ENCODE data around the gene RPL10. TPM values are rescaled to one million over a fixed set of nuclear protein-coding genes. Genes with fewer than 3 reads are reported as not detected.

Gene RPL10
- total and polyA plus RNA-seq, 2 donors, result 3,691 to 5,631 TPM

DNA sequence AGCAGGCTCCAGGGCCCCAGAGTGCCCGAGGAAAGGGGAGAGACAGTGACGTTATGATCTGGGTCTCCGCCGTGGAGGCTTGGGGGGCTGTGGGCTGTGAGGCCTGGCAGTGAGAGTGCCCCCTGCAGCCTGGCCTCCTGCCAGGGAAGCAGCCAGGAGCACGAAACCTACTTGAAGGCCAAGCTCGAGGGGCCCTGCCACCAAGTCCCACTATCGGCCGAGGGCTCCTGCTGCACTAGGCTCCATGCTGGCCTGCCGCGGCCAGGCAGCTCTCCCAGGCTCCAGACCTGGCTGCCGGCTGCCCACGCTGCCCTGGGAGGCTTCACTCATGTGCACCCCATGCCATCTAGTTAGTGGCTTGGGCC lies 42.4 kb upstream of the RPL10 start:
- no peak overlapping the region for H3K27ac ChIP-seq (ENCODE audit: low read depth)
- 52% methylated on average over 12 of the region's 12 CpGs for WGBS
- DNase-seq (ENCODE audit: extremely low spot score), result no peak
- peaks cover 6% of the 10 kb centered on the region for H3K36me3 ChIP-seq (ENCODE audit: insufficient read depth)
- H3K4me1 ChIP-seq (ENCODE audit: insufficient read depth), result no peaks in the 10 kb centered on the region
- no peak overlapping the region for H3K4me3 ChIP-seq (ENCODE audit: low read depth, low read length)

DNA sequence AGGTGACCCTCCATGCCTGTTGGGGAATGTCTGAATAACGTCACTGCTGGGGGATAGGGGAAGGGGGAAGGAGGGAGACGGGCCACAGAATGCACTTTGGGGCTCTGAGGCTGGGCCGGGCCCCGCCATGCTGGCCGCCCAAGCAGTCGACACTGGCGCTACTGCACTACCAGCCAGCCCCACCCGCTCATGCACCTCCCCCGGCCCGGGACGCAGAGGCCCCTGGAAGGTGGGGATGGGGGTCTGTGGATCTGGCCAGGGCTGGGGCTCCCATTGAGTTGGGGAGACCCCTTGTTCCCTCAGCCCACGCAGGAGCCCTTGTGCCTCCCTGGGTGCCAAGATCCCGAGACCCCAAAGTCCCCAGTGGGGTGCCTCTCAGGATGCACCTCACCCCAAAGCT lies 41.6 kb upstream of the RPL10 start:
- H3K36me3 ChIP-seq (ENCODE audit: insufficient read depth), result peaks cover 9% of the 10 kb centered on the region
- no peaks in the 10 kb centered on the region for H3K4me1 ChIP-seq (ENCODE audit: insufficient read depth)
- no peak for DNase-seq (ENCODE audit: extremely low spot score)
- no peak overlapping the region for H3K4me3 ChIP-seq (ENCODE audit: low read depth, low read length)
- WGBS, result 53% methylated on average over 13 of the region's 13 CpGs
- H3K27ac ChIP-seq (ENCODE audit: low read depth), result no peak overlapping the region

DNA sequence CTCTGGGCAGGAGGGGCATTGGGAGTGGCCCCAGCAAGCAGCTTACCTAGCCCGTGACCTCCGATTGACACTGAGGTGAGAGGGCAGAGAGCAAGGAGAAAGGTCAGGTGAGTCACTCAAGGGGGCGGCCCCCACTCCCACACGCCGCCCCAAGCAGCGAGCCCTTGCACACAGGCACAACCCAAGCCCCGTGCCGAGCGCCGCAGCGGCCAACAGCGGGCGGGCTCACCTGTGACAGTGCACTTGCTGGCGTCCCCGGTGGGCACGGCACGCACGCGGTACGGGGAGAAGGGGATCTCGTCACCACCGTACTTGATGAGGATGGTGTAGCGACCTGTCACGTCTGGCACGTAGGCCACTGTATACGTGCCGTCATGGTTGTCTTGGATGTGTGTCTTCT lies 41.0 kb upstream of the RPL10 start:
- Histone ChIP-seq H3K4me3 (ENCODE audit: low read depth, low read length) (no peak overlapping the region), H3K36me3 (ENCODE audit: insufficient read depth) (peaks cover 9% of the 10 kb centered on the region), H3K4me1 (ENCODE audit: insufficient read depth) (no peaks in the 10 kb centered on the region), H3K27ac (ENCODE audit: low read depth) (peak overlapping the region; percentile 43)
- 77% methylated on average over 27 of the region's 27 CpGs for WGBS
- DNase-seq (ENCODE audit: extremely low spot score), result no peak

DNA sequence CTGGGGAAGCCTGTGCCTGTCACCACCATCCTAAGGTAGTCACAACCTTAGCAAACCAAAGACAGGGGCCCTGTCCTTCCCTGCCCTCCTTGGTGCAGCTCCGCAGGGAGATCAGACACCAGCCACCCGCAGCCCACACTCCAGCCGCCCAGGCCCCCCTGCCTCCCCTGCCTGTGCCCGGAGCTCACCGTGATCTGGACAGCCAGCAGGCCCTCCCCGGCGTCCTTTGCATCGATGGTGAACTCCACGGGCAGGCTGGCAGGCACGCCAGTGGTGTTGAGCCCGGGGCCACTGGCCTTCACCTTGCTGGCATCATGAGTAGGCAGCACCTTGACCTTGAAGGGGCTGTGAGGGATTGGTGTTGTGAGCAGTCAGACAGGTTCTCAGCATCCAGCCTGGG lies 40.2 kb upstream of the RPL10 start:
- DNase-seq (ENCODE audit: extremely low spot score), result no peak
- no peaks in the 10 kb centered on the region for H3K4me1 ChIP-seq (ENCODE audit: insufficient read depth)
- 70% methylated on average over 11 of the region's 11 CpGs for WGBS
- H3K4me3 ChIP-seq (ENCODE audit: low read depth, low read length), result no peak overlapping the region
- H3K36me3 ChIP-seq (ENCODE audit: insufficient read depth), result peaks cover 13% of the 10 kb centered on the region
- H3K27ac ChIP-seq (ENCODE audit: low read depth), result peak overlapping the region; percentile 54

DNA sequence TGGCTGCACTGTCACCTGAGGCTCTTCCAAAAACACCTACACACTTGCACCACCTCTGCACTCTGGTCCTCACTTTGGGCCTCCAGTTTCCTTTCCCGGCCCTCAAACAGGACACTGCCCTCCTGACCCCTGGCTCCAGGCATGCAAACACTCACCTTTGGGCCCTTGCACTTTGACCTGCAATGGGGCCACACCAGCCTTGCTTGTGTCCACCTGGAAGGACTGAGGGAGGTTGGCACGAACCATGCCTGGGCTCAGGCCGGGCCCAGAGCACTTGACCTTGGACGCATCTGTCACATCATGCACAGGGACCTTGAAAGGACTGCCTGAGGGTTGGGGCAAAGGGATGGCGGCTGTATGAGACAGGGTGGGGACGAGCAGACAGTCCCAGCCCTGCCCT lies 39.3 kb upstream of the RPL10 start:
- WGBS, result 75% methylated on average over 6 of the region's 6 CpGs
- H3K4me1 ChIP-seq (ENCODE audit: insufficient read depth), result no peaks in the 10 kb centered on the region
- H3K4me3 ChIP-seq (ENCODE audit: low read depth, low read length), result no peak overlapping the region
- peaks cover 13% of the 10 kb centered on the region for H3K36me3 ChIP-seq (ENCODE audit: insufficient read depth)
- DNase-seq (ENCODE audit: extremely low spot score), result no peak
- H3K27ac ChIP-seq (ENCODE audit: low read depth), result peak overlapping the region; percentile 55

DNA sequence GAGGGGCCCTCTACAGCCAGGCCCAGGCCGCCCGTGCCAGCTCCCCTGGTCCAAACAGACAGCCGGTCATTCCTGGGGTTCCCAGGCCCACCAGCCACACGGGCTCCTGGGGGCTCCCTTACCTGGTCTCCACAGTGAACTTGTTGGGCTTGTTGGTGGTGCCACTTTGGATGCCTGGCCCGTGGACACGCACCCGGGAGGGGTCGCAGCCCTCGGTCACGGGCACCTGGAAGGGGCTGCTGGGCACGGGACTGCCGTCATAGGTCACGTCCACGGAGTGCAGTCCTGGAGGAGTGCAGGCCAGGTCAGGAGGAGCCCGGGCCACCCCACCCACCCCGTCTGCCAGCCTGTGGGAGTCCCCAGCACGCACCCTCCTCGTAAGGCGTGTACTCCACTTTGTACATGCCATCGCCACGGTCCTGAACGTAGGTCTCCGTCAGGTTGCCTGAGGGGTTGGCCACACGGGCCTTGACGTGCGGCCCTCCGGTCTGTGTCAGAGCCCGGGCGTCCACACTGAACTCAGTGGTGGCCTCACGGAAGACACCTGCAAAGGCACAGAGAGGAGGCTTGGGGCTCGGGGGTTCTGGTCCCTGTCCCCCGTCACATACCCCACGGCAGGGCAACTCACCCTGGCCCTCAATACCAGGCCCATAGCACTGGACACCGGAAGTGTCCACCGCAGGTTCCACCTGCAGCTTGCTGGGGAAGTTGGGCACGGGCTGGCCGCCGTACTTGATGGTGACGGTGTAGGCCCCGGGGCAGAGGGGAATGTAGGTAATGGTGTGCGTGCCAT lies 38.6 kb upstream of the RPL10 start:
- no peak for DNase-seq (ENCODE audit: extremely low spot score)
- Histone ChIP-seq H3K4me1 (ENCODE audit: insufficient read depth) (no peaks in the 10 kb centered on the region), H3K4me3 (ENCODE audit: low read depth, low read length) (no peak overlapping the region), H3K27ac (ENCODE audit: low read depth) (peak overlapping the region; percentile 55), H3K36me3 (ENCODE audit: insufficient read depth) (peaks cover 13% of the 10 kb centered on the region)
- WGBS, result 73% methylated on average over 41 of the region's 41 CpGs

DNA sequence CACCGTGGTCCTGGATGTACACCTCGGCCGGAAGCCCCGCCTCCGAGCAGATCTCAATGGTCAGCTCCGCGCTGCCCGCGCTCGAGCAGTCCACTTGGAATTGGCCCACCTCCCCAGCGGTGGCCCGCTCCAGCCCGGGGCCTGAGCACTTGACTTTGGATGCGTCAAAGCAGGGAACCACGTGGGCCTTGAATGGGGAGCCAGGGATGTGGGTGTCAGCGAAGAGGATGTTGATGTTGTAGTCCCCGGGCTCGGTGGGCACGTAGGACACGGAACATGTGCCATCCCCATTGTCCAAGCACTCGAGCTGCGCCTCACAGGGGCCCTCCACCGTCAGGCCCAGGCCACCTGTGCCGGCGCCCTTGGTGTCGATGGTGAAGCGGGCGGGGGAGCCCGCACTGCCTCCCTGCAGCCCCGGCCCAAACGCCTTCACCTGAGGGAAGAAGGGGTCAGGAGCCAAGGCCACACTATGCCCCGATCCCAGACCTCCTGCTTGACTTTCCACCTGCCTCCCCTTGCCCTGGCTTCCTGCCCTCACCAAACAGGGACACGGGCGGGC lies 37.9 kb upstream of the RPL10 start:
- WGBS, result 68% methylated on average over 34 of the region's 34 CpGs
- DNase-seq (ENCODE audit: extremely low spot score), result no peak
- H3K27ac ChIP-seq (ENCODE audit: low read depth), result peak overlapping the region; percentile 30
- H3K4me1 ChIP-seq (ENCODE audit: insufficient read depth), result no peaks in the 10 kb centered on the region
- peaks cover 13% of the 10 kb centered on the region for H3K36me3 ChIP-seq (ENCODE audit: insufficient read depth)
- no peak overlapping the region for H3K4me3 ChIP-seq (ENCODE audit: low read depth, low read length)

DNA sequence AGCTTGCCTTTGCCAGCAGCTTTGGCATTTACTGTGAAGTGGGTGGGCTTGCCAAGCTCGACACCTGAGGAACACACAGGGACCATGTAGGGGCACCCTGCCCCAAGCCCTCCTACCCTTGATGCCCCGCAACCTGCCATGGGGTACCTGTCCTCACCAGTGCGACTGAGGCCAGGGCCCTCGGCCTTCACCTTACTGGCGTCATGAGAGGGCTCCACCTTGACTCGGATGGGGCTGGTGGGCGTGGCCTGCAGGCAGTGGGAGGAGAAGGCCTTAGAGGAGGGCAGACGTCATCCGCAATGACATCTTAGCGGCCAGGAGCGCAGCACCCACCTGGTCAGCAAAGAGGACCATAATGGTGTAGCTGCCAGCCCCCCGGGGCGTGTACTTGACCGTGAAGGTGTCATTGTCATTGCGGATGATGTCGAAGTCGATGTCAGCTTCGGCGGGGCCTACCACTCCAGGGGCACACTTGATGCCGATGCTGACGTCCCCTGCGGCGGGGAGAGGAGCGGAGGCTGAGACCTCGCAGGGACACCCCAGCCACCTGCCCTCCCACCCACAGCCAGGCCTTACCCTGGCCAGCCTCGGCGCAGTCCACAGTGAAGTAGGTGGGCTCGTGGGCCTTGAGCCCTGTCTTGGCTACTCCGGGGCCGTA lies 36.0 kb upstream of the RPL10 start:
- Histone ChIP-seq H3K4me3 (ENCODE audit: low read depth, low read length) (no peak overlapping the region), H3K36me3 (ENCODE audit: insufficient read depth) (peaks cover 12% of the 10 kb centered on the region), H3K4me1 (ENCODE audit: insufficient read depth) (no peaks in the 10 kb centered on the region), H3K27ac (ENCODE audit: low read depth) (no peak overlapping the region)
- WGBS, result 73% methylated on average over 30 of the region's 30 CpGs
- DNase-seq (ENCODE audit: extremely low spot score), result no peak

DNA sequence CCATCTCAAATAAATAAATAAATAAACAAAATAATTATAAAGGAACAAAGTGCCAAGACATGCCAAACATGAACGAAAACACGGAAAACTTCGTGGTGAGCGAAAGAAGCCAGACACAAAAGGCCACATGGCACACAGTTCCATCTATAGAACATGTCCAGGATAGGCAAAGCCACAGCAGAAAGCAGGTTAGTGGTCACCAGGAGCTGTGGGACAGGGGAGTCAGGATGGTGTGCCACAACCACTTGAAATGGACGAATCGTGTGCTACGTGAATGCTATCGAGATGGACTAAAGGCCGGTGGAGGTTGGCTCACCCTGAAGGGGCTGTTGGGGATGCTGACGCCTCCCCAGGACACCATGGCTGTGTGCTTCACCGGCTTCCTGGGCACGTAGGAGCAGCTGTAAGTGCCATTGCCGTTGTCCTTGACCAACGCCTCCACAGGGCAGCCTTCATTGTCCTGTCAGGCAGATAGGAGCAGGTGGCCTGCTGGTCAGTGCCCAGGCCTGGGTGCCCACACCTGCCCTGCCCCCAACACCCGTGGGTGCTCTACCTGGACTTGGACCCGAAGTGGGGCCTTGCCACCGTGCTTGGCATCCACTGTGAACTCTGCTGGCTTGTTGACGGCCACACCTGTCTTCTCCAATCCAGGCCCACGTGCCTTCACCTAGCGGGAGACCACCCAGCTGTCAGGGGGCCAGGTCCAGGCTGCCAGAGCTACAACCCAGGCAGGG lies 34.3 kb upstream of the RPL10 start:
- WGBS, result 54% methylated on average over 20 of the region's 20 CpGs

DNA sequence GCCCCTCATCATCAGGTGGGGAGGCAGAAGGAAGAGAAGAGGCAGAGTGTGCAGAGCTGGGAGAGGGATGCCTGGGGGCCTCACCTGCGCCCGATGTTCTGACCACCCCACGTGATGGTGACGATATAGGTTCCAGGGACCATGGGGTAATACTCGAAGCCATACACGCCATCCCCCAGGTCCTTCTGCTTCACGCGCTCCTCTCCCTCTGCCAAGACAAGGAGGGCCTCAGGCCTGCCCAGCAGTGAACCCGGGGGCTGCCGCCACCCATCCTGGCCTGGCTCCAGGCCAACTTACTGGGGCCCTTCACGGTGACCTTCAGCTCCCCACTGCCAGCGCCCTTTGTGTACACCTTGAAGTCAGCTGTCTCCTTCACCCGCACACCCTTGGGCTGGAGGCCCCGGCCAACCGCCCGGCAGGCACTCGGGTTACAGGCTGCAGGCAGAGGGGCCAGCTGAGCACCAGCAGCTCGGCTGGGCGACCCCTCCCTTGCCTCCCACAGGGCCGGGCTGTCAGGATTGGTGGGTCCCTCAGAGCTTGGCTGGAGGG lies 33.1 kb upstream of the RPL10 start:
- peaks cover 8% of the 10 kb centered on the region for H3K36me3 ChIP-seq (ENCODE audit: insufficient read depth)
- no peak for DNase-seq (ENCODE audit: extremely low spot score)
- WGBS, result 53% methylated on average over 20 of the region's 20 CpGs
- H3K4me1 ChIP-seq (ENCODE audit: insufficient read depth), result no peaks in the 10 kb centered on the region
- no peak overlapping the region for H3K27ac ChIP-seq (ENCODE audit: low read depth)
- H3K4me3 ChIP-seq (ENCODE audit: low read depth, low read length), result no peak overlapping the region

More for the DNA sequence above, 34.3 kb upstream of the RPL10 start:
- Histone ChIP-seq H3K4me3 (ENCODE audit: low read depth, low read length) (no peak overlapping the region), H3K4me1 (ENCODE audit: insufficient read depth) (no peaks in the 10 kb centered on the region), H3K36me3 (ENCODE audit: insufficient read depth) (peaks cover 12% of the 10 kb centered on the region), H3K27ac (ENCODE audit: low read depth) (no peak overlapping the region)
- no peak for DNase-seq (ENCODE audit: extremely low spot score)

DNA sequence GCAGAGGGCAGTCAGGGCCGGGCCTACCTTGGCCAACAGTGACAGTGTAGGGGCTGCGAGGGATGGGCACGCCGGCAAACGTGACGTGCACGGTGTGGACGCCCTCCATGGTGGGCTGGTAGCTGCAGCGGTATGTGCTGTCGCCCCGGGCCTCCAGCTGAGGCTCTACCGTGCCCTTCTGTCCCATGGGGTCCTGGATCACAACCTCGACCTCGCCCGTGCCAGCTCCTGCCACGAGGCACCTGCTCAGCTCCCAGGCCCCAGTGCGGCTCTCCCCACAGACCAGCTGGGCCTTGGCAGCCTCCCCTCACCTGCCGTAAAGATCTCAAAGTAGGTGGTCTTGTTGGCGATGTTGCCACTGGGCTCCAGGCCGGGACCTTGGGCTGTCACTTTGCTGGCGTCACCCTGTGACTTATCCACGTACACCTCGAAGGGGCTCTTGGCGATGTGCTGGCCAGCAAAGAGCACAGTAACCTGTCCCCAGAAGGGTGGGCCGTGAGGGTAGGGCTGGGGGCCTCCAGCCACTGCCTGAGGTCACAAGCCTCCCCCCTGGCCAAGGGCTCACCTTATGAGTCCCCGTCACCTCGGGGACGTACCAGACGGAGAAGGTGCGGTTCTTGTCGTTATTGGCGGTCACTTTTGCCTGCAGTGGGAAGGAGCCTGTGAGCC lies 32.0 kb upstream of the RPL10 start:
- H3K4me3 ChIP-seq (ENCODE audit: low read depth, low read length), result no peak overlapping the region
- no peak for DNase-seq (ENCODE audit: extremely low spot score)
- peak overlapping the region; percentile 68 for H3K27ac ChIP-seq (ENCODE audit: low read depth)
- H3K36me3 ChIP-seq (ENCODE audit: insufficient read depth), result peaks cover 7% of the 10 kb centered on the region
- 60% methylated on average over 32 of the region's 32 CpGs for WGBS
- H3K4me1 ChIP-seq (ENCODE audit: insufficient read depth), result no peaks in the 10 kb centered on the region

DNA sequence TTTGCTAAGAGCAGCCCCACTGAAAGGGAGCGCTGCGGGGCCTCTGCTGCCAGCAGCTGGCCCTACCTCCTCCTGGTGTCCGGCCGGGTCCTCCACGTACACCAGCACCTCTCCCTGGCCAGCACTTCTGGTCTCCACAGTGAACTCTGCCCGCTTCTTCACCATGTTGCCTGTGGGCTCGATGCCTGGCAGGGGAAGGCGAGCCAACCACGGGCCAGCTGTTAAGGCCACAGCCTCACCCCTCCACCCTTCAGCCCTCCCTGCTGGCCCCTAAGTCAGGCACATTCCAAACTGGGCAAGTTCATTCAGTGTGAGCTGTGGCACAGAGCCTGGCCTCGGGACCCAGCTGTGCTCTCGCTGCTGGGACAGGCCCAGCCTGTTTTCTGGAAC lies 31.5 kb upstream of the RPL10 start:
- 49% methylated on average over 11 of the region's 11 CpGs for WGBS
- Histone ChIP-seq H3K4me1 (ENCODE audit: insufficient read depth) (no peaks in the 10 kb centered on the region), H3K4me3 (ENCODE audit: low read depth, low read length) (no peak overlapping the region), H3K27ac (ENCODE audit: low read depth) (peak overlapping the region; percentile 16), H3K36me3 (ENCODE audit: insufficient read depth) (peaks cover 6% of the 10 kb centered on the region)
- no peak for DNase-seq (ENCODE audit: extremely low spot score)

Measured in urinary bladder (tissue), 4 donors.